HUES48 (cell line): Measurements from ENCODE around the gene PRRT1B.
A peak's percentile ranks its signal among the peaks of the same experiment; 100 is the strongest.

Experiments
- H3K27ac ChIP-seq: one replicate; pipeline ENCODE4 v1.7.0; 2013; ENCODE audit warnings: low read depth, low read length, inconsistent platforms
- H3K27me3 ChIP-seq: 2 replicates; pipeline ENCODE4 v1.6.1; 2013; ENCODE audit warnings: mild to moderate bottlenecking, low read length; ENCODE audit not compliant: control insufficient read depth, insufficient read depth
- H3K36me3 ChIP-seq: 2 replicates; pipeline ENCODE4 v1.6.1; 2013; ENCODE audit warnings: low read length; ENCODE audit not compliant: control insufficient read depth, insufficient read depth
- H3K4me1 ChIP-seq: 2 replicates; pipeline ENCODE4 v1.6.1; 2013; ENCODE audit warnings: mild to moderate bottlenecking, low read length; ENCODE audit not compliant: control insufficient read depth, insufficient read depth
- H3K4me3 ChIP-seq: 2 replicates; pipeline ENCODE4 v1.5.1; 2013; ENCODE audit warnings: mild to moderate bottlenecking, low read depth, low read length
- H3K9ac ChIP-seq: 2 replicates; pipeline ENCODE4 v1.6.1; 2013; ENCODE audit warnings: mild to moderate bottlenecking, low read depth, low read length, moderate library complexity
- H3K9me3 ChIP-seq: 2 replicates; pipeline ENCODE4 v1.6.1; 2013; ENCODE audit warnings: low read length; ENCODE audit not compliant: control insufficient read depth, insufficient read depth

Gene PRRT1B

DNA sequence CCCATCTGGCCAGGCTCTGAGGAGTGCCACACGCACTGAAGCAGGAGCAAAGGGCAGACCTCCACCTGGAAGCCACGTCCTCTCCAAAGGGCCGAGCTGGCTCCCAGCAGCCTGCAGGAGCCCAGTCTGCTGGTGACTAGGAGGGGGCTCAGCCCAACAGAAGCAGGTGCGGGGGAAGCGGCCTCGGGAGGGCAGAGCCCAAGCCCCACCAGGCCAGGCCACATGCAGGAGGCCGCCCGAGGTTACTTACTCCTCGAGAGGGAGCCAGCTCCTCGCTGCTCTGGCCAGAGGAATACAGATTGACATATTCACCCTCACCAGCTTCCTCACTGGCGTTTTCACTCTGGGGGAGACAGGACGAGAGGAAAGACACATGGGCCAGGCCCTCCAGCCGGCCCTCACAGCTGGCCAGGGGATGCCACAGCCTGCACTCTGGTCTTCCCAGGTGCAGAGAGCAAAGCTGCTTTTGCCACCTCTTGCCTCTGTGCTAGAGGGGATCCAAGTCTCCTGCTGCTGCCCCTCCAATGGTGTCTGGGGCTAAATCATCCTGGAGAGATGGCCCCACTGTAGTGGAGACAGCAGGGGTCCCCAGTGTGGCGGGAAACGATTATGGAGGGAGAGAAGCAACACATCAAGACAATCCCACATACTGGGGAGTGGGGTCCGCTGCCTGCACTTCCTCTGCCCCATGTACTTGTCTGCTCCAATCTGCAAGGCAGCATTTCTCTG is 58.6 kb downstream of the PRRT1B start:
- Histone ChIP-seq H3K9me3 (no peaks in the 10 kb centered on the region), H3K27ac (no peak overlapping the region), H3K9ac (no peak overlapping the region), H3K4me1 (peaks cover 15% of the 10 kb centered on the region), H3K4me3 (no peak overlapping the region), H3K36me3 (peaks cover 20% of the 10 kb centered on the region), H3K27me3 (no peaks in the 10 kb centered on the region)

DNA sequence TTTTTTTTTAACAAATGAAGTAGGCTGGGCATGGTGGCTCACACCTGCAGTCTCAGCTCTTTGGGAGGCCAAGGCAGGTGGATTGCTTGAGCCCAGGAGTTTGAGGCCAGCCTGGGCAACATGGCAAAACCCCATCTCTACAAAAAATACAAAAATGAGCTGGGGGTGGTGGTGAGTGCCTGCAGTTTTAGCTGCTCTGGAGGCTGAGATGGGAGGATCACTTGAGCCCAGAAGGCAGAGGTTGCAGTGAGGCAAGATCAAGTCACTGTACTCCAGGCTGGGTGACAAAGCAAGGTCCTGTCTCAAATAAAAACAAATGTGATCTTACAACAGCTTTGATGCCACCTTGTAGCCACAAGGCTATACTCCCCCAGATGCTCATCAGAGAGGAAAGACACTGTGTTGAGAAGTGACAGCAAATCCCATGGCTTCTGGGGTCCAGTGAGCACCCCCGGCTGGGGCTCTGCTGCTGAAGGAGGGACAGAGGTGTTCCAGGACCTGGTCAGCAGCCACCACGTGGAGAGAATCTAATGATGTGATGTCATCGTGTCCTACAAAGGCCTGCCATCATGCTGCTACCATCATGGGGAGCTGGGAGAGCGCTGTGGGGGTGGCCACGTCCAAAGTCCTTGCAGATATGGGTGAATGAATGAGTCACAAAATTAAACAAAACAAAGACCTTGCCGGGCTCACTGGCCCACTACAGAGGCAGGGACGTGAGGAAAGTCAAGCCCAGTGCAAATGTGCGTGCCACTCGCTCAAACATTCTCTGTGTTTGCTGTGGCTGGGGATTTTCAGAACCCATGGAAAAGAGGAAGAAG is 60.7 kb downstream of the PRRT1B start:
- H3K36me3 ChIP-seq = peaks cover 14% of the 10 kb centered on the region; the same call in 1 of the 2 replicates
- no peaks in the 10 kb centered on the region for H3K9me3 ChIP-seq
- H3K9ac ChIP-seq = no peak overlapping the region
- no peak overlapping the region for H3K4me3 ChIP-seq
- H3K27ac ChIP-seq = no peak overlapping the region
- H3K4me1 ChIP-seq = peaks cover 28% of the 10 kb centered on the region
- H3K27me3 ChIP-seq = no peaks in the 10 kb centered on the region

- H3K4me1 ChIP-seq = peaks cover 28% of the 10 kb centered on the region
- H3K27ac ChIP-seq = no peak overlapping the region
- peaks cover 11% of the 10 kb centered on the region; the same call in 1 of the 2 replicates for H3K36me3 ChIP-seq
- H3K9me3 ChIP-seq = no peaks in the 10 kb centered on the region
- H3K4me3 ChIP-seq = no peak overlapping the region
- no peak overlapping the region for H3K9ac ChIP-seq
- no peaks in the 10 kb centered on the region for H3K27me3 ChIP-seq
Observed at GRCh38 chr9:131606896-131607567, 61.7 kb downstream of the PRRT1B start.

DNA sequence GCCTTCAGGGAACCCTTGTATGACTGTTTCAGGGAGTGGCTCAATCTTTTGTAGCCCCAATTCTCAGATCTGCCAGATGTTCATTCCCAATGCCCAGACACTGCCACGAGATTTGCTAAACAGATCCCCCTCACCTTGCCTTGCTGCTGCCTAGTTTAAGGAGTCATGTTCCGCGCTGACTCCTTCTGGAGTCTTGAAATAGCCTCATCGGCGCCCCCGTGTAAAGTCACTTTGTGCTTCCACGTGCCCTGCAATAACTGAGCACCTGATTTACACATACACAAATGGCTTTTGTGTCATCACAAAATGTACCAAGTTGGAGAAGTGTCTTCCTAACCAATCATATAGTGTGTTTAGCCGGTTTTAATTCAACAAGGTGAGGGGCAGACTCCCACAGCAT is 62.3 kb downstream of the PRRT1B start:
- Histone ChIP-seq H3K27me3 (no peaks in the 10 kb centered on the region), H3K9me3 (no peaks in the 10 kb centered on the region), H3K27ac (no peak overlapping the region), H3K9ac (peak overlapping the region; percentile 57; the same call in 1 of the 2 replicates), H3K4me3 (no peak overlapping the region), H3K4me1 (peaks cover 28% of the 10 kb centered on the region), H3K36me3 (peaks cover 11% of the 10 kb centered on the region; the same call in 1 of the 2 replicates)

GRCh38 chr9:131608493-131609037 is 63.2 kb downstream of the PRRT1B start:
- Histone ChIP-seq H3K4me3 (no peak overlapping the region), H3K27ac (peak overlapping the region; percentile 86), H3K27me3 (no peaks in the 10 kb centered on the region), H3K9me3 (no peaks in the 10 kb centered on the region), H3K36me3 (peaks cover 11% of the 10 kb centered on the region; the same call in 1 of the 2 replicates), H3K9ac (peak overlapping the region; percentile 57), H3K4me1 (peaks cover 28% of the 10 kb centered on the region)
